ENCODE measurements around the gene LMX1B.

LMX1B gene

GRCh38 chr9:126581893-126582292 is 31.8 kb upstream of the LMX1B start:
- no peak for TF ChIP-seq CTCF (IDR thresholded peaks at IDR 0.05; ENCODE audit: control extremely low read depth, extremely low read depth, low read depth, missing control alignments)
- no peak for DNase-seq (ENCODE audit: extremely low spot score)
- ChIA-PET POLR2A (no interaction called here), CTCF (interaction anchor here (1.3 kb wide), 1 partner anchor 109 kb away, joined by 3 read pairs; no protein-coding TSS in a partner anchor)

- POLR2A ChIA-PET: no interaction called here
- DNase-seq (ENCODE audit: extremely low spot score): no peak
- CTCF ChIA-PET: interaction anchor here (1.3 kb wide), 1 partner anchor 108 kb away, joined by 3 read pairs; no protein-coding TSS in a partner anchor
- TF ChIP-seq CTCF (IDR thresholded peaks at IDR 0.05; ENCODE audit: control extremely low read depth, extremely low read depth, low read depth, missing control alignments): no peak
Observed at GRCh38 chr9:126582427-126582826, 31.3 kb upstream of the LMX1B start.

GRCh38 chr9:126583144-126583760 is 30.5 kb upstream of the LMX1B start:
- no peak for DNase-seq (ENCODE audit: extremely low spot score)
- TF ChIP-seq CTCF (IDR thresholded peaks at IDR 0.05; ENCODE audit: control extremely low read depth, extremely low read depth, low read depth, missing control alignments): no peak
- CTCF ChIA-PET: interaction anchor here (1.3 kb wide), 1 partner anchor 108 kb away, joined by 3 read pairs; no protein-coding TSS in a partner anchor
- POLR2A ChIA-PET: interaction anchor here (0.7 kb wide), 1 partner anchor 1059 kb away, joined by 5 read pairs; no protein-coding TSS in a partner anchor

- ChIA-PET POLR2A (interaction anchor here (0.7 kb wide), 1 partner anchor 567 kb away, joined by 4 read pairs; no protein-coding TSS in a partner anchor), CTCF (interaction anchor here (1.3 to 1.4 kb wide), 2 partner anchors 9 to 13 kb away, joined by 3 read pairs; no protein-coding TSS in a partner anchor)
- no peak for DNase-seq (ENCODE audit: extremely low spot score)
- TF ChIP-seq CTCF (IDR thresholded peaks at IDR 0.05; ENCODE audit: control extremely low read depth, extremely low read depth, low read depth, missing control alignments): no peak
Observed at GRCh38 chr9:126584611-126585010, 29.1 kb upstream of the LMX1B start.

GRCh38 chr9:126586236-126586635 is 27.5 kb upstream of the LMX1B start:
- POLR2A ChIA-PET: no interaction called here
- no peak for TF ChIP-seq CTCF (IDR thresholded peaks at IDR 0.05; ENCODE audit: control extremely low read depth, extremely low read depth, low read depth, missing control alignments)
- CTCF ChIA-PET: interaction anchor here (0.8 to 1.3 kb wide), 2 partner anchors 17 to 29 kb away, joined by 3 to 4 read pairs; no protein-coding TSS in a partner anchor
- no peak for DNase-seq (ENCODE audit: extremely low spot score)

GRCh38 chr9:126587187-126588185 is 26.2 kb upstream of the LMX1B start:
- DNase-seq (ENCODE audit: extremely low spot score): no peak
- POLR2A ChIA-PET: no interaction called here
- CTCF ChIA-PET: interaction anchor here (2.2 kb wide), 1 partner anchor 30 kb away, joined by 7 read pairs; no protein-coding TSS in a partner anchor
- TF ChIP-seq CTCF (IDR thresholded peaks at IDR 0.05; ENCODE audit: control extremely low read depth, extremely low read depth, low read depth, missing control alignments): no peak

Measured in GM10248 (cell line).